Measurements from ENCODE around the gene NT5M.

NT5M gene

GRCh38 chr17:17391668-17392370 is 88.6 kb downstream of the NT5M start:
- Mint-ChIP-seq H3K4me1 (ENCODE audit: low read depth) (peaks cover 14% of the 10 kb centered on the region), H3K27me3 (ENCODE audit: low read depth) (peaks cover 8% of the 10 kb centered on the region), H3K36me3 (ENCODE audit: low read depth) (no peaks in the 10 kb centered on the region), H3K4me3 (peak overlapping the region; percentile 74), H3K9me3 (no peaks in the 10 kb centered on the region), H3K27ac (peak overlapping the region; percentile 23)

- Mint-ChIP-seq H3K27ac (no peak overlapping the region), H3K9me3 (no peaks in the 10 kb centered on the region), H3K27me3 (ENCODE audit: low read depth) (peaks cover 8% of the 10 kb centered on the region), H3K4me3 (no peak overlapping the region), H3K4me1 (ENCODE audit: low read depth) (peaks cover 15% of the 10 kb centered on the region), H3K36me3 (ENCODE audit: low read depth) (no peaks in the 10 kb centered on the region)
Observed at GRCh38 chr17:17393976-17394375, 90.8 kb downstream of the NT5M start.

- Mint-ChIP-seq H3K36me3 (ENCODE audit: low read depth) (no peaks in the 10 kb centered on the region), H3K9me3 (no peaks in the 10 kb centered on the region), H3K27me3 (ENCODE audit: low read depth) (peaks cover 8% of the 10 kb centered on the region), H3K4me1 (ENCODE audit: low read depth) (peaks cover 15% of the 10 kb centered on the region), H3K27ac (no peak overlapping the region), H3K4me3 (no peak overlapping the region)
Observed at GRCh38 chr17:17394494-17394893, 91.3 kb downstream of the NT5M start.

- no peak overlapping the region for H3K4me3 Mint-ChIP-seq
- H3K36me3 Mint-ChIP-seq (ENCODE audit: low read depth): no peaks in the 10 kb centered on the region
- no peak overlapping the region for H3K27ac Mint-ChIP-seq
- H3K9me3 Mint-ChIP-seq: no peaks in the 10 kb centered on the region
- peaks cover 5% of the 10 kb centered on the region for H3K27me3 Mint-ChIP-seq (ENCODE audit: low read depth)
- peaks cover 15% of the 10 kb centered on the region for H3K4me1 Mint-ChIP-seq (ENCODE audit: low read depth)
Observed at GRCh38 chr17:17395246-17395802, 92.2 kb downstream of the NT5M start.

- Mint-ChIP-seq H3K4me3 (no peak overlapping the region), H3K4me1 (ENCODE audit: low read depth) (peaks cover 15% of the 10 kb centered on the region), H3K27ac (no peak overlapping the region)
Observed at GRCh38 chr17:17395885-17396284, 92.7 kb downstream of the NT5M start.

More at GRCh38 chr17:17395885-17396284, 92.7 kb downstream of the NT5M start:
- Mint-ChIP-seq H3K27me3 (ENCODE audit: low read depth) (peaks cover 5% of the 10 kb centered on the region), H3K9me3 (no peaks in the 10 kb centered on the region), H3K36me3 (ENCODE audit: low read depth) (no peaks in the 10 kb centered on the region)
